WTC11 (cell line): ENCODE results near the gene RPL18. TPM values are rescaled to one million over a fixed set of nuclear protein-coding genes. Genes with fewer than 3 reads are reported as not detected.

Experiments used
- ATAC-seq: fragments of 200-7000 bp; cut with Tn5 transposase; 2 replicates; pipeline ENCODE4 v1.10.0; 2021; ENCODE audit warnings: mild to moderate bottlenecking, moderate library complexity
- CTCF ChIA-PET: fragments of 300-600 bp; sonication (Branson Sonifier 250); formaldehyde crosslinking; loops from one replicate; lab custom pipeline; 2021; ENCODE audit warnings: antibody characterized with exemption; lab: Charles Lee
- POLR2A ChIA-PET: fragments of 350-600 bp; sonication (Branson Sonifier 250); formaldehyde crosslinking; loops from one replicate; lab custom pipeline; 2021; ENCODE audit warnings: antibody characterized with exemption; lab: Charles Lee
- DNase-seq: peaks from one replicate; pipeline ENCODE4 v3.0.0; 2021; ENCODE audit warnings: low spot score
- H3K27ac Mint-ChIP-seq: 2 replicates; pipeline ENCODE4 v1.8.0; 2021; ENCODE audit warnings: mixed read lengths
- H3K27me3 Mint-ChIP-seq: 2 replicates; pipeline ENCODE4 v1.8.0; 2021; ENCODE audit warnings: low read depth, mild to moderate bottlenecking, moderate library complexity, mixed read lengths
- H3K36me3 Mint-ChIP-seq: 2 replicates; pipeline ENCODE4 v1.8.0; 2021; ENCODE audit warnings: mixed read lengths
- H3K4me1 Mint-ChIP-seq: 2 replicates; pipeline ENCODE4 v1.8.0; 2022; ENCODE audit warnings: mixed read lengths
- H3K4me3 Mint-ChIP-seq: 2 replicates; pipeline ENCODE4 v1.8.0; 2021; ENCODE audit warnings: mild to moderate bottlenecking, moderate library complexity, mixed read lengths
- H3K9me3 Mint-ChIP-seq: 2 replicates; pipeline ENCODE4 v1.8.0; 2021; ENCODE audit warnings: mixed read lengths
- AR ChIP-seq: fragments of 250-450 bp; sonication (Bioruptor Pico); IDR thresholded peaks from 2 replicates; pipeline ENCODE4 v1.9.0; 2021; ENCODE audit warnings: mild to moderate bottlenecking
- ATF6 ChIP-seq: sonication (generic); formaldehyde crosslinking; IDR thresholded peaks from 2 replicates; pipeline ENCODE4 v1.8.1; 2023; ENCODE audit warnings: mild to moderate bottlenecking, missing genetic modification reagents
- CTCF ChIP-seq: fragments of 200-600 bp; IDR thresholded peaks from 2 replicates; pipeline ENCODE4 v1.8.0; 2022; ENCODE audit warnings: antibody characterized with exemption
- ELF4 ChIP-seq: sonication (generic); formaldehyde crosslinking; IDR thresholded peaks from 2 replicates; pipeline ENCODE4 v1.8.1; 2022; ENCODE audit warnings: low read depth, mild to moderate bottlenecking, moderate library complexity, missing genetic modification reagents
- FOXP1 ChIP-seq: sonication (generic); formaldehyde crosslinking; IDR thresholded peaks from 2 replicates; pipeline ENCODE4 v1.8.0; 2022; ENCODE audit warnings: missing genetic modification reagents, mild to moderate bottlenecking, moderate library complexity, borderline replicate concordance
- IRF1 ChIP-seq: sonication (generic); formaldehyde crosslinking; IDR thresholded peaks from 2 replicates; pipeline ENCODE4 v1.8.0; 2023; ENCODE audit warnings: missing genetic modification reagents
- JUN ChIP-seq: sonication (generic); formaldehyde crosslinking; IDR thresholded peaks from 2 replicates; pipeline ENCODE4 v1.8.0; 2023; ENCODE audit warnings: mild to moderate bottlenecking, missing genetic modification reagents
- NFATC4 ChIP-seq: fragments of 250-450 bp; sonication (Bioruptor Pico); IDR thresholded peaks from 2 replicates; pipeline ENCODE4 v1.9.0; 2021; ENCODE audit warnings: mild to moderate bottlenecking
- PRRX2 ChIP-seq: fragments of 250-450 bp; sonication (Bioruptor Pico); IDR thresholded peaks from 2 replicates; pipeline ENCODE4 v1.8.0; 2021; ENCODE audit warnings: mild to moderate bottlenecking
- SOX15 ChIP-seq: fragments of 250-450 bp; sonication (Bioruptor Pico); IDR thresholded peaks from 2 replicates; pipeline ENCODE4 v1.9.0; 2021; ENCODE audit warnings: mild to moderate bottlenecking
- TP53 ChIP-seq: sonication (generic); formaldehyde crosslinking; IDR thresholded peaks from 2 replicates; pipeline ENCODE4 v1.8.1; 2023; ENCODE audit warnings: mild to moderate bottlenecking, missing genetic modification reagents
- ZBTB43 ChIP-seq: sonication (generic); formaldehyde crosslinking; IDR thresholded peaks from 2 replicates; pipeline ENCODE4 v1.8.1; 2023; ENCODE audit warnings: mild to moderate bottlenecking, missing genetic modification reagents
- ZNF138 ChIP-seq: sonication (generic); formaldehyde crosslinking; conservative IDR thresholded peaks from 2 replicates; pipeline ENCODE4 v1.8.1; 2022; ENCODE audit warnings: mild to moderate bottlenecking, moderate library complexity, missing genetic modification reagents
- ZNF281 ChIP-seq: sonication (generic); formaldehyde crosslinking; IDR thresholded peaks from 2 replicates; pipeline ENCODE4 v1.8.0; 2023; ENCODE audit warnings: mild to moderate bottlenecking, missing genetic modification reagents
- ZNF396 ChIP-seq: fragments of 250-450 bp; sonication (Bioruptor Pico); IDR thresholded peaks from 2 replicates; pipeline ENCODE4 v1.8.0; 2021; ENCODE audit warnings: mild to moderate bottlenecking, moderate library complexity, borderline replicate concordance
- ZNF416 ChIP-seq: fragments of 250-450 bp; sonication (Bioruptor Pico); IDR thresholded peaks from 2 replicates; pipeline ENCODE4 v1.9.0; 2021; ENCODE audit warnings: mild to moderate bottlenecking, inconsistent platforms
- ZNF423 ChIP-seq: fragments of 250-450 bp; sonication (Bioruptor Pico); IDR thresholded peaks from 2 replicates; pipeline ENCODE4 v2.1.2; 2022; ENCODE audit warnings: mild to moderate bottlenecking, moderate library complexity
- total RNA-seq: library from RNA; stranded (reverse); gene quantifications from 3 replicates; pipeline ENCODE4 v1.2.3, GENCODE V29; 2021
- TF ChIP-seq, protein P1 (sequence below): fragments of 250-450 bp; sonication (Bioruptor Pico); IDR thresholded peaks from 2 replicates; pipeline ENCODE4 v1.8.0; 2021; ENCODE audit warnings: mild to moderate bottlenecking
- TF ChIP-seq, protein P2 (sequence below): fragments of 250-450 bp; sonication (Bioruptor Pico); IDR thresholded peaks from 2 replicates; pipeline ENCODE4 v1.9.0; 2021; ENCODE audit warnings: mild to moderate bottlenecking

The RPL18 gene
- total RNA-seq, 1 experiment from 2014 or later: 1,712 TPM

DNA sequence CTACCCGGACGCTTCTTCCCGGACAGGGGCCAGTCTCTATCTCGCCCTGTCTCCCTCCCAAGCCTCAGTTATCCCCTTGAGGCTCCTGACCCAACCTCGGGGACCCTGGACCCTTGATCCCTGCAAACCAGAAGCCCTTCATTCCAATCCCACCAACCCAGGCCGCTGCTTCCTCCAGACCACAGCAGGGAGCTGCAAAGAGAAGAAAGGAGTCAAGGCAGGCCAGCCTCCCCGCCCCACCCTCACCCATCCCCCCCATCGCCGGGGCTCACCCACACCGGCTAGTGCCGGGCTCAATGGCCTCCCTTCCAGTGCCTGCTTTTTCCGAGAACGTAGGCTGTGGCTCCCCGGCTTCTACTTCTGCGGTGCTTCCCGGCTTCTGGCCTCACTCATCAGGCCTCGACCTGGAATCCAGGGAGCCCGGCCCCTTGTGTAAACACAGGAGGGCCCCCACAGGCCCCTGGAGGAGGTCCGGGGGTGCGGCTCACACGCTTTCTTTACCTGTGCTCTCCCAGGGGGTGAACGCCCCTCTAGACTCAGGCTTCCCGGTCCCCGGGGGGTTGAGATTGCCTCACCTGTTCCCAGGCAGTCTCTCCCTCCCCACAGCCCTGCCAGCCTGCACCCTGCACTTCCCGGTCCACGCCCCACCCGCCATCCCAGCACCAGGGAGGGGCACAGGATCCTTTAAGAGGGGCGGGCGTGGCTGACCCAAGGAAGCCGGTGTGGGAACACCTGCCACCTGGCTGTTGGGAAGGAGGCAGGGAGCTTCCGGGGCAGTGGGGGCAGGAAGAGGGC, 4.3 kb downstream of the RPL18 start, which contains the start of gene FAM83E:
Gene FAM83E, minus strand, starts transcription at position 641 of the 795 bp plus-strand sequence. CDS start 1,704 bp downstream, outside the sequence.
- ChIA-PET POLR2A (interaction anchor here (0.7 to 2.6 kb wide), 10 partner anchors 10 to 281 kb away, joined by 3 to 18 read pairs (median 4); partner anchors contain the start of gene CA11), CTCF (interaction anchor here (0.6 to 2.7 kb wide), 8 partner anchors 9 to 125 kb away, joined by 4 to 17 read pairs (median 6); no protein-coding TSS in a partner anchor)
- peaks cover 40% of the 10 kb centered on the region for H3K36me3 Mint-ChIP-seq
- H3K27me3 Mint-ChIP-seq: no peaks in the 10 kb centered on the region
- H3K4me1 Mint-ChIP-seq: peaks cover 52% of the 10 kb centered on the region
- H3K27ac Mint-ChIP-seq: peak within 1 kb of the TSS; percentile 98
- peak; percentile 74 for DNase-seq
- H3K9me3 Mint-ChIP-seq: no peaks in the 10 kb centered on the region
- peak; percentile 13 for ATAC-seq
- H3K4me3 Mint-ChIP-seq: peak within 1 kb of the TSS; percentile 99
- TF ChIP-seq AR (CRISPR knock-in tag) (peak; percentile 99), CTCF (no peak), ZBTB43 (CRISPR knock-in tag) (peak; percentile 70; the same call in 1 of the 2 replicates), NFATC4 (peak; percentile 98), ELF4 (CRISPR knock-in tag) (no peak), ZNF281 (CRISPR knock-in tag) (peak; percentile 59; the same call in 1 of the 2 replicates), FOXP1 (CRISPR knock-in tag) (peak; percentile 73), TP53 (CRISPR knock-in tag) (peak; percentile 49; the same call in 1 of the 2 replicates), ZNF416 (CRISPR knock-in tag) (peak; percentile 98), ZNF423 (CRISPR knock-in tag) (peak; percentile 60), ATF6 (no peak), PRRX2 (peak; percentile 98), ZNF138 (CRISPR knock-in tag) (0 out of 2 replicates have a peak, but pooled peaks have one; percentile 43), JUN (CRISPR knock-in tag) (no peak), SOX15 (CRISPR knock-in tag) (no peak), IRF1 (CRISPR knock-in tag) (no peak), ZNF396 (CRISPR knock-in tag) (no peak)
- TF ChIP-seq, protein P1, sequence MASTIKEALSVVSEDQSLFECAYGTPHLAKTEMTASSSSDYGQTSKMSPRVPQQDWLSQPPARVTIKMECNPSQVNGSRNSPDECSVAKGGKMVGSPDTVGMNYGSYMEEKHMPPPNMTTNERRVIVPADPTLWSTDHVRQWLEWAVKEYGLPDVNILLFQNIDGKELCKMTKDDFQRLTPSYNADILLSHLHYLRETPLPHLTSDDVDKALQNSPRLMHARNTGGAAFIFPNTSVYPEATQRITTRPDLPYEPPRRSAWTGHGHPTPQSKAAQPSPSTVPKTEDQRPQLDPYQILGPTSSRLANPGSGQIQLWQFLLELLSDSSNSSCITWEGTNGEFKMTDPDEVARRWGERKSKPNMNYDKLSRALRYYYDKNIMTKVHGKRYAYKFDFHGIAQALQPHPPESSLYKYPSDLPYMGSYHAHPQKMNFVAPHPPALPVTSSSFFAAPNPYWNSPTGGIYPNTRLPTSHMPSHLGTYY (CRISPR knock-in tag): peak; percentile 97
- TF ChIP-seq, protein P2, sequence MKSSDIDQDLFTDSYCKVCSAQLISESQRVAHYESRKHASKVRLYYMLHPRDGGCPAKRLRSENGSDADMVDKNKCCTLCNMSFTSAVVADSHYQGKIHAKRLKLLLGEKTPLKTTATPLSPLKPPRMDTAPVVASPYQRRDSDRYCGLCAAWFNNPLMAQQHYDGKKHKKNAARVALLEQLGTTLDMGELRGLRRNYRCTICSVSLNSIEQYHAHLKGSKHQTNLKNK (CRISPR knock-in tag): no peak
